Activated naive CD8-positive, alpha-beta T cell treated with anti-CD3 and anti-CD28 coated beads, Interleukin-2, amount 10 ng/mL, durations not matched to agents 7 days and 5 days (primary cell): ENCODE results near the gene FBXO15. TPM values are rescaled to one million over a fixed set of nuclear protein-coding genes. Genes with fewer than 3 reads are reported as not detected.
A peak's percentile ranks its signal among the peaks of the same experiment; 100 is the strongest.

Source experiments
- ATAC-seq: fragments of 150-1000 bp; cut with Tn5 transposase; one replicate; pipeline ENCODE4 v1.10.0; 2021; ENCODE audit warnings: low read depth, moderate library complexity
- POLR2A ChIA-PET: fragments of 350-600 bp; sonication (Branson Sonifier 250); formaldehyde crosslinking; loops from one replicate; lab custom pipeline; 2021; ENCODE audit warnings: antibody characterized with exemption; lab: Charles Lee
- DNase-seq: peaks from one replicate; pipeline ENCODE4 v3.0.0; 2021
- H3K27ac Mint-ChIP-seq: one replicate; pipeline ENCODE4 v1.8.0; 2022; ENCODE audit warnings: mild to moderate bottlenecking, mixed read lengths
- H3K27me3 Mint-ChIP-seq: one replicate; pipeline ENCODE4 v1.8.0; 2022; ENCODE audit warnings: mild to moderate bottlenecking, moderate library complexity, mixed read lengths
- H3K36me3 Mint-ChIP-seq: one replicate; pipeline ENCODE4 v1.8.0; 2021; ENCODE audit warnings: mild to moderate bottlenecking, mixed read lengths
- H3K4me1 Mint-ChIP-seq: one replicate; pipeline ENCODE4 v1.8.0; 2021; ENCODE audit warnings: mixed read lengths
- H3K4me3 Mint-ChIP-seq: one replicate; pipeline ENCODE4 v1.8.0; 2022; ENCODE audit warnings: mild to moderate bottlenecking, moderate library complexity, mixed read lengths
- H3K9me3 Mint-ChIP-seq: one replicate; pipeline ENCODE4 v1.8.0; 2021; ENCODE audit warnings: mixed read lengths
- total RNA-seq, 2 experiments: library from RNA; stranded (reverse); gene quantifications; one replicate each; pipeline ENCODE4 v1.2.3, GENCODE V29; 2021

Gene FBXO15
- total RNA-seq, 2 experiments from 2014 or later: 2.0 to 2.1 TPM

GRCh38 chr18:74082742-74083556, 64.7 kb downstream of the FBXO15 start:
- Mint-ChIP-seq H3K36me3 (no peaks in the 10 kb centered on the region), H3K27me3 (peaks cover 2% of the 10 kb centered on the region), H3K4me1 (peaks cover 17% of the 10 kb centered on the region), H3K4me3 (peak overlapping the region; percentile 89), H3K27ac (peak overlapping the region; percentile 96), H3K9me3 (no peaks in the 10 kb centered on the region)
- ATAC-seq (peak; percentile 40), DNase-seq (peak; percentile 53)
- POLR2A ChIA-PET: interaction anchor here (0.9 to 2.6 kb wide), 10 partner anchors 12 to 416 kb away, joined by 3 to 18 read pairs (median 4); partner anchors contain the start of genes CNDP2, FBXO15 and TIMM21

- POLR2A ChIA-PET: interaction anchor here (0.9 to 2.6 kb wide), 9 partner anchors 13 to 417 kb away, joined by 3 to 18 read pairs (median 4); partner anchors contain the start of genes CNDP2, FBXO15 and TIMM21
- Mint-ChIP-seq H3K36me3 (no peaks in the 10 kb centered on the region), H3K27me3 (peaks cover 2% of the 10 kb centered on the region), H3K9me3 (no peaks in the 10 kb centered on the region), H3K27ac (peak overlapping the region; percentile 96), H3K4me1 (peaks cover 17% of the 10 kb centered on the region), H3K4me3 (peak overlapping the region; percentile 89)
- peak; percentile 77 for DNase-seq
- ATAC-seq: peak; percentile 99
Observed at GRCh38 chr18:74081966-74082741, 65.5 kb downstream of the FBXO15 start.

GRCh38 chr18:74078257-74078656, 69.4 kb downstream of the FBXO15 start:
- no peak overlapping the region for H3K27ac Mint-ChIP-seq
- DNase-seq (no peak), ATAC-seq (no peak)
- H3K4me3 Mint-ChIP-seq: no peak overlapping the region
- H3K27me3 Mint-ChIP-seq: peaks cover 2% of the 10 kb centered on the region
- H3K9me3 Mint-ChIP-seq: no peaks in the 10 kb centered on the region
- POLR2A ChIA-PET: no interaction called here
- no peaks in the 10 kb centered on the region for H3K36me3 Mint-ChIP-seq
- peaks cover 13% of the 10 kb centered on the region for H3K4me1 Mint-ChIP-seq

- H3K9me3 Mint-ChIP-seq: no peaks in the 10 kb centered on the region
- no peak overlapping the region for H3K4me3 Mint-ChIP-seq
- H3K4me1 Mint-ChIP-seq: no peaks in the 10 kb centered on the region
- H3K27ac Mint-ChIP-seq: no peak overlapping the region
- peaks cover 2% of the 10 kb centered on the region for H3K27me3 Mint-ChIP-seq
- no peak for DNase-seq
- H3K36me3 Mint-ChIP-seq: no peaks in the 10 kb centered on the region
- ATAC-seq: no peak
- POLR2A ChIA-PET: no interaction called here
Observed at GRCh38 chr18:74074668-74075564, 72.7 kb downstream of the FBXO15 start.

GRCh38 chr18:74073957-74074667, 73.5 kb downstream of the FBXO15 start:
- H3K27me3 Mint-ChIP-seq: peaks cover 2% of the 10 kb centered on the region
- no peak for DNase-seq
- POLR2A ChIA-PET: no interaction called here
- ATAC-seq: no peak
- no peak overlapping the region for H3K4me3 Mint-ChIP-seq
- no peaks in the 10 kb centered on the region for H3K36me3 Mint-ChIP-seq
- H3K4me1 Mint-ChIP-seq: no peaks in the 10 kb centered on the region
- H3K27ac Mint-ChIP-seq: no peak overlapping the region
- H3K9me3 Mint-ChIP-seq: no peaks in the 10 kb centered on the region

- H3K9me3 Mint-ChIP-seq: no peaks in the 10 kb centered on the region
- no peak for DNase-seq
- POLR2A ChIA-PET: no interaction called here
- no peak overlapping the region for H3K4me3 Mint-ChIP-seq
- peaks cover 17% of the 10 kb centered on the region for H3K4me1 Mint-ChIP-seq
- no peaks in the 10 kb centered on the region for H3K27me3 Mint-ChIP-seq
- H3K36me3 Mint-ChIP-seq: no peaks in the 10 kb centered on the region
- no peak for ATAC-seq
- H3K27ac Mint-ChIP-seq: no peak overlapping the region
Observed at GRCh38 chr18:74069178-74070050, 78.2 kb downstream of the FBXO15 start.

GRCh38 chr18:74068296-74068695, 79.3 kb downstream of the FBXO15 start:
- Mint-ChIP-seq H3K4me3 (no peak overlapping the region), H3K9me3 (no peaks in the 10 kb centered on the region), H3K27me3 (no peaks in the 10 kb centered on the region), H3K27ac (no peak overlapping the region), H3K4me1 (peaks cover 28% of the 10 kb centered on the region), H3K36me3 (no peaks in the 10 kb centered on the region)
- POLR2A ChIA-PET: no interaction called here
- DNase-seq: no peak
- ATAC-seq: no peak

GRCh38 chr18:74066018-74066417, 81.6 kb downstream of the FBXO15 start:
- H3K36me3 Mint-ChIP-seq: peaks cover 1% of the 10 kb centered on the region
- H3K4me3 Mint-ChIP-seq: peak overlapping the region; percentile 76
- H3K27me3 Mint-ChIP-seq: no peaks in the 10 kb centered on the region
- DNase-seq (no peak), ATAC-seq (peak; percentile 33)
- H3K27ac Mint-ChIP-seq: peak overlapping the region; percentile 76
- peaks cover 35% of the 10 kb centered on the region for H3K4me1 Mint-ChIP-seq
- POLR2A ChIA-PET: interaction anchor here (2.4 kb wide), 1 partner anchor 17 kb away, joined by 14 read pairs; no protein-coding TSS in a partner anchor
- H3K9me3 Mint-ChIP-seq: no peaks in the 10 kb centered on the region

GRCh38 chr18:74065366-74065765, 82.3 kb downstream of the FBXO15 start:
- DNase-seq (no peak), ATAC-seq (no peak)
- Mint-ChIP-seq H3K27me3 (no peaks in the 10 kb centered on the region), H3K27ac (peak overlapping the region; percentile 76), H3K4me3 (peak overlapping the region; percentile 76), H3K36me3 (peaks cover 1% of the 10 kb centered on the region), H3K4me1 (peaks cover 35% of the 10 kb centered on the region), H3K9me3 (no peaks in the 10 kb centered on the region)
- POLR2A ChIA-PET: interaction anchor here (2.4 kb wide), 1 partner anchor 18 kb away, joined by 14 read pairs; no protein-coding TSS in a partner anchor

GRCh38 chr18:74064510-74064909, 83.1 kb downstream of the FBXO15 start:
- POLR2A ChIA-PET: interaction anchor here (2.4 kb wide), 1 partner anchor 18 kb away, joined by 14 read pairs; no protein-coding TSS in a partner anchor
- Mint-ChIP-seq H3K27me3 (no peaks in the 10 kb centered on the region), H3K4me3 (peak overlapping the region; percentile 76), H3K27ac (peak overlapping the region; percentile 74), H3K9me3 (no peaks in the 10 kb centered on the region), H3K4me1 (peaks cover 35% of the 10 kb centered on the region), H3K36me3 (peaks cover 1% of the 10 kb centered on the region)
- DNase-seq (peak; percentile 50), ATAC-seq (peak; percentile 81)

- no peak for ATAC-seq
- H3K27me3 Mint-ChIP-seq: no peaks in the 10 kb centered on the region
- H3K27ac Mint-ChIP-seq: peak overlapping the region; percentile 40
- peak overlapping the region; percentile 76 for H3K4me3 Mint-ChIP-seq
- H3K36me3 Mint-ChIP-seq: peaks cover 1% of the 10 kb centered on the region
- peaks cover 1% of the 10 kb centered on the region for H3K9me3 Mint-ChIP-seq
- H3K4me1 Mint-ChIP-seq: peaks cover 35% of the 10 kb centered on the region
- DNase-seq: no peak
- POLR2A ChIA-PET: interaction anchor here (1.0 to 2.4 kb wide), 2 partner anchors 19 kb away, joined by 3 to 14 read pairs; no protein-coding TSS in a partner anchor
Observed at GRCh38 chr18:74063557-74063956, 84.1 kb downstream of the FBXO15 start.
